HepG2 (cell line): Measurements from ENCODE around the gene CCM2L. TPM values are rescaled to one million over a fixed set of nuclear protein-coding genes. Genes with fewer than 3 reads are reported as not detected.

ENCODE experiments used
- ATAC-seq: fragments of 200-7000 bp; cut with Tn5 transposase; 3 replicates; pipeline ENCODE4 v1.9.1; 2020; ENCODE audit warnings: mild to moderate bottlenecking, moderate library complexity
- BruUV-seq: library from RNA; stranded (reverse); fragments of 400-500 nt; replicated peaks from 2 replicates; lab custom pipeline; 2021; lab: Mats Ljungman, UMichigan
- CTCF ChIA-PET: fragments of 300-600 bp; formaldehyde crosslinking; extraction: SDS; loops from one replicate; lab custom pipeline; 2021; ENCODE audit warnings: low total read pairs, inconsistent platforms, low intra/inter-chr PET ratio; lab: Yijun Ruan, JAX
- POLR2A ChIA-PET: fragments of 350-600 bp; sonication (Branson Sonifier 250); formaldehyde crosslinking; loops from one replicate; lab custom pipeline; 2020; ENCODE audit warnings: antibody characterized with exemption, inconsistent platforms; lab: Yijun Ruan, JAX
- DNase-seq: peaks from one replicate; pipeline ENCODE4 v3.0.0-alpha.2; 2015; ENCODE audit warnings: low spot score
- FAIRE-seq: peaks from 3 replicates; lab custom pipeline; 2011; peaks lifted over from hg19 to GRCh38; lab: Jason Lieb, UNC
- H2AFZ ChIP-seq: one replicate; pipeline ENCODE4 v1.6.1; 2011; ENCODE audit warnings: low read length, inconsistent platforms
- H3K27ac ChIP-seq: fragments of 300-600 bp; 3 replicates; pipeline ENCODE4 v1.8.0; 2011; ENCODE audit warnings: mixed run types, mild to moderate bottlenecking, mixed read lengths, low read length, inconsistent platforms; ENCODE audit not compliant: insufficient read depth; ENCODE audit errors: extremely low read length
- H3K27me3 ChIP-seq, 2 experiments: fragments of 200-600 bp in 1 of 2; 2 replicates in 1 of 2; 3 replicates in 1 of 2; pipeline versions ENCODE4 v1.6.0 to v1.8.0; 2011; ENCODE audit warnings: low read length in 2 of 2, mild to moderate bottlenecking in 2 of 2, moderate library complexity in 2 of 2, inconsistent platforms in 1 of 2; ENCODE audit not compliant: insufficient read depth in 2 of 2, control insufficient read depth in 1 of 2
- H3K36me3 ChIP-seq, 2 experiments: fragments of 200-600 bp in 1 of 2; replicated peaks in 1 of 2; 2 replicates in 1 of 2; 3 replicates in 1 of 2; pipeline versions ENCODE4 v1.5.1 to v1.8.0; 2011; ENCODE audit warnings: low read length in 2 of 2, inconsistent platforms in 1 of 2; ENCODE audit not compliant: insufficient read depth in 2 of 2, control insufficient read depth in 1 of 2
- H3K4me1 ChIP-seq: 2 replicates; pipeline ENCODE4 v1.5.1; 2012; ENCODE audit warnings: low read length, inconsistent platforms; ENCODE audit not compliant: insufficient read depth
- H3K4me2 ChIP-seq: 2 replicates; pipeline ENCODE4 v1.6.0; 2011; ENCODE audit warnings: low read depth, low read length, inconsistent platforms
- H3K4me3 ChIP-seq, 3 experiments: fragments of 200-600 bp in 1 of 3; sonication (generic), shearing (Covaris generic) in 1 of 3; replicated peaks in 1 of 3; 2 replicates each; pipeline ENCODE4 v1.5.1; 2011 to 2016; ENCODE audit warnings: low read length in 3 of 3, inconsistent platforms in 2 of 3, low read depth in 2 of 3, mild to moderate bottlenecking in 2 of 3, control low read depth in 1 of 3, mixed read lengths in 1 of 3; ENCODE audit not compliant: insufficient read depth in 1 of 3
- H3K79me2 ChIP-seq: one replicate; pipeline ENCODE4 v1.6.1; 2011; ENCODE audit warnings: low read length, inconsistent platforms; ENCODE audit not compliant: insufficient read depth
- H3K9ac ChIP-seq: 2 replicates; pipeline ENCODE4 v1.6.0; 2011; ENCODE audit warnings: mild to moderate bottlenecking, low read depth, low read length, inconsistent platforms; ENCODE audit not compliant: insufficient read depth
- H3K9me3 ChIP-seq: 2 replicates; pipeline ENCODE4 v1.5.1; 2012; ENCODE audit warnings: mild to moderate bottlenecking, low read length
- H4K20me1 ChIP-seq: 2 replicates; pipeline ENCODE4 v1.6.0; 2011; ENCODE audit warnings: inconsistent platforms, mild to moderate bottlenecking, low read length, moderate library complexity; ENCODE audit not compliant: insufficient read depth
- KDM1A ChIP-seq: IDR thresholded peaks from 2 replicates; pipeline ENCODE4 v1.6.1; 2016; ENCODE audit warnings: missing compliant biosample characterization
- RBM39 ChIP-seq: fragments of 200-400 bp; formaldehyde crosslinking; IDR thresholded peaks from one replicate; pipeline ENCODE4 v1.6.1; 2018; ENCODE audit warnings: antibody characterized with exemption, mild to moderate bottlenecking, low read depth, low read length; ENCODE audit not compliant: poor library complexity, severe bottlenecking
- SP4 ChIP-seq: sonication (generic); formaldehyde crosslinking; IDR thresholded peaks from 2 replicates; pipeline ENCODE4 v1.8.1; 2023; ENCODE audit warnings: mild to moderate bottlenecking, missing genetic modification reagents
- ZFP41 ChIP-seq: sonication (generic); formaldehyde crosslinking; IDR thresholded peaks from 2 replicates; pipeline ENCODE4 v1.4.0; 2020; ENCODE audit warnings: mild to moderate bottlenecking, missing genetic modification reagents, borderline replicate concordance
- ZNF468 ChIP-seq: sonication (generic); formaldehyde crosslinking; IDR thresholded peaks from 2 replicates; pipeline ENCODE4 v1.8.0; 2022; ENCODE audit warnings: mild to moderate bottlenecking, moderate library complexity, missing genetic modification reagents
- ZNF564 ChIP-seq: sonication (generic); formaldehyde crosslinking; IDR thresholded peaks from 2 replicates; pipeline ENCODE4 v1.8.1; 2023; ENCODE audit warnings: mild to moderate bottlenecking, missing genetic modification reagents
- WGBS: methylation state at CpG from one replicate; pipeline ENCODE4 v1.1.6; 2017; ENCODE audit warnings: low lambda C conversion rate; 5-methylcytosine and 5-hydroxymethylcytosine counted together
- in situ Hi-C: cut with HindIII; loops from 2 replicates; pipeline ENCODE4 v1.10.0; 2017; ENCODE audit warnings: low pct_unique_long_range_greater_than_20kb; ENCODE audit not compliant: extremely low pct_ligation_motif_present
- intact Hi-C: fragments of 100-400 bp; cut with micrococcal nuclease; formaldehyde crosslinking; loops from one replicate; pipeline ENCODE4 v1.10.0; 2022; ENCODE audit not compliant: unreplicated experiment
- polyA plus RNA-seq, 8 experiments: library from polyadenylated mRNA; depleted of rRNA in 3 of 8; stranded (reverse) in 7 of 8; unstranded in 1 of 8; fragments of >200 nt; fragmentation: Illumina TruSeq in 4 of 8; extraction: Trizol in 4 of 8; gene quantifications; 2 replicates each; pipeline versions ENCODE4 v1.2.1 to v1.2.3, GENCODE V29; 2011 to 2016; ENCODE audit warnings: low read depth in 4 of 8, missing spikeins in 1 of 8, mixed read lengths in 1 of 8; ENCODE audit not compliant: insufficient read depth in 1 of 8
- total RNA-seq, 5 experiments: library from RNA; depleted of rRNA; stranded (reverse); fragments of >200 nt; fragmentation: Illumina TruSeq; extraction: Trizol; gene quantifications; 2 replicates each; pipeline ENCODE4 v1.2.3, GENCODE V29; 2016; ENCODE audit warnings: low read depth in 1 of 5
- TF ChIP-seq, protein P1 (sequence below): sonication (generic); formaldehyde crosslinking; IDR thresholded peaks from 2 replicates; pipeline ENCODE4 v1.4.0; 2020; ENCODE audit warnings: missing genetic modification reagents
- TF ChIP-seq, protein P2 (sequence below): sonication (generic); formaldehyde crosslinking; IDR thresholded peaks from 2 replicates; pipeline ENCODE4 v1.4.0; 2020; ENCODE audit warnings: missing genetic modification reagents, mild to moderate bottlenecking, borderline replicate concordance

Gene CCM2L
- total and polyA plus RNA-seq, 2 of the 13 experiments (the other 11 are each of a cell fraction or from before 2014, with no cell fraction given), result 0.15 TPM; not detected in 1

DNA sequence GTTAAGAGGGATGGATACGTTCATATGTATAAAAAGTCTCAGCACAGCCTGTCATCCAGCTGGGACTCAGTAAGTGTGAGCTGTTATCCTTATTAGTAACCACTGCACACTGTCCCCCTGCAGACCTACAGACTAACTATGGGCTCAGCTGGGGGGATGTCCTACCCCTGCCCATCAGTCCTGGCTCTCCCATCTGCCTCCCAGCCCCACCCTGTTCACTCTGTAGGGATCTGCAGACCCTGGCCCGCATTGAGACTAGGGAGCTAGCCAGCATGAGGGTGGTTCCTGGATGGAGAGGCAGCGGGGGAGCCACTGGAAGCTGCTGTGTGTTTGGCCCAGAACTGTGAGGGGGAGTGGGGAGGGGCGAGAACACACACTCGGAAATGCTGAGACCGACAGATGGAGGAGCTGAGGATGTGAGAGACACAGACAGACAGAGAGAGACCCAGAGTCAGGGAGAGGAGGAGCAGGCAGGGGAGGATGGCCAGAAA is 25.2 kb upstream of the CCM2L start:
- intact Hi-C loops, result no loop called here
- Histone ChIP-seq H3K36me3 (no peaks in the 10 kb centered on the region), H3K27ac (no peak overlapping the region), H3K9ac (no peak overlapping the region), H2AFZ (no peak overlapping the region), H3K4me3 (no peak overlapping the region), H3K4me1 (no peaks in the 10 kb centered on the region), H4K20me1 (no peaks in the 10 kb centered on the region), H3K79me2 (no peaks in the 10 kb centered on the region), H3K27me3 (peaks cover 0 to 17% of the 10 kb centered on the region in 2 experiments; a peak in 3 of 5 replicates), H3K4me2 (no peak overlapping the region), H3K9me3 (no peaks in the 10 kb centered on the region)
- no peak for FAIRE-seq
- in situ Hi-C loops, result no loop called here
- WGBS, result 2% methylated on average over 6 of the region's 6 CpGs
- no TSS peak for BruUV-seq
- no peak for DNase-seq
- TF ChIP-seq SP4 (CRISPR knock-in tag) (no peak), ZNF468 (CRISPR knock-in tag) (no peak), KDM1A (no peak), RBM39 (no peak), ZNF564 (CRISPR knock-in tag) (no peak), ZFP41 (CRISPR knock-in tag) (no peak)
- TF ChIP-seq, protein P1, sequence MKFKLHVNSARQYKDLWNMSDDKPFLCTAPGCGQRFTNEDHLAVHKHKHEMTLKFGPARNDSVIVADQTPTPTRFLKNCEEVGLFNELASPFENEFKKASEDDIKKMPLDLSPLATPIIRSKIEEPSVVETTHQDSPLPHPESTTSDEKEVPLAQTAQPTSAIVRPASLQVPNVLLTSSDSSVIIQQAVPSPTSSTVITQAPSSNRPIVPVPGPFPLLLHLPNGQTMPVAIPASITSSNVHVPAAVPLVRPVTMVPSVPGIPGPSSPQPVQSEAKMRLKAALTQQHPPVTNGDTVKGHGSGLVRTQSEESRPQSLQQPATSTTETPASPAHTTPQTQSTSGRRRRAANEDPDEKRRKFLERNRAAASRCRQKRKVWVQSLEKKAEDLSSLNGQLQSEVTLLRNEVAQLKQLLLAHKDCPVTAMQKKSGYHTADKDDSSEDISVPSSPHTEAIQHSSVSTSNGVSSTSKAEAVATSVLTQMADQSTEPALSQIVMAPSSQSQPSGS (CRISPR knock-in tag), result no peak
- TF ChIP-seq, protein P2, sequence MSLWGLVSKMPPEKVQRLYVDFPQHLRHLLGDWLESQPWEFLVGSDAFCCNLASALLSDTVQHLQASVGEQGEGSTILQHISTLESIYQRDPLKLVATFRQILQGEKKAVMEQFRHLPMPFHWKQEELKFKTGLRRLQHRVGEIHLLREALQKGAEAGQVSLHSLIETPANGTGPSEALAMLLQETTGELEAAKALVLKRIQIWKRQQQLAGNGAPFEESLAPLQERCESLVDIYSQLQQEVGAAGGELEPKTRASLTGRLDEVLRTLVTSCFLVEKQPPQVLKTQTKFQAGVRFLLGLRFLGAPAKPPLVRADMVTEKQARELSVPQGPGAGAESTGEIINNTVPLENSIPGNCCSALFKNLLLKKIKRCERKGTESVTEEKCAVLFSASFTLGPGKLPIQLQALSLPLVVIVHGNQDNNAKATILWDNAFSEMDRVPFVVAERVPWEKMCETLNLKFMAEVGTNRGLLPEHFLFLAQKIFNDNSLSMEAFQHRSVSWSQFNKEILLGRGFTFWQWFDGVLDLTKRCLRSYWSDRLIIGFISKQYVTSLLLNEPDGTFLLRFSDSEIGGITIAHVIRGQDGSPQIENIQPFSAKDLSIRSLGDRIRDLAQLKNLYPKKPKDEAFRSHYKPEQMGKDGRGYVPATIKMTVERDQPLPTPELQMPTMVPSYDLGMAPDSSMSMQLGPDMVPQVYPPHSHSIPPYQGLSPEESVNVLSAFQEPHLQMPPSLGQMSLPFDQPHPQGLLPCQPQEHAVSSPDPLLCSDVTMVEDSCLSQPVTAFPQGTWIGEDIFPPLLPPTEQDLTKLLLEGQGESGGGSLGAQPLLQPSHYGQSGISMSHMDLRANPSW (CRISPR knock-in tag), result no peak
- ChIA-PET CTCF (no interaction called here), POLR2A (no interaction called here)
- no peak for ATAC-seq
